Measurements from ENCODE around the gene FAM177B. TPM values are rescaled to one million over a fixed set of nuclear protein-coding genes. Genes with fewer than 3 reads are reported as not detected.

The FAM177B gene
- total RNA-seq, 4 donors from 2014 or later: 4.0 to 13.9 TPM; not detected in 2

DNA sequence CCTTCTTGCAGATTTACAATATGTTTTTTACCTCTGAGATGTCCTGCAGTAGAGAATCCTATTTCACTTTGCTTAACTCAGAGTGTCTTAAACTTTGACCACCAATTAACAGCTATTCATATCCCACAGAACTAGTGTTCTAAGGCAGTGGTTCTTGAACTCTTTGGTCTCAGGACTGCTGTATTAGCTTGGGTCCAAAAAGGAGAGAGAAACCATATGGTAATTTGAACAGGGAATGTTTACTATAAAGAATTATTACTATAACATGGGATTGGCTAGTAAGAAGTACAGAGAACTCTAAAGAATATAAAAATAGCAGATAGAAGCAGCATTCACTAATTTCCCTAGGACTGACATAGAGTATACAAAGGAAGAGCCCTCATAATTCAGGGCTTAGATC, 31.6 kb downstream of the FAM177B start:
- DNase-seq: no peak
- H3K36me3 ChIP-seq: no peaks in the 10 kb centered on the region
- peak; percentile 63 for TF ChIP-seq EP300 (IDR thresholded peaks at IDR 0.05; ENCODE audit: low read depth)
- TF ChIP-seq POLR2A (IDR thresholded peaks at IDR 0.05): no peak
- peak in 1 of 3 donors; percentile 29 for TF ChIP-seq POLR2AphosphoS5 (IDR thresholded peaks at IDR 0.05)
- TF ChIP-seq, protein P1, sequence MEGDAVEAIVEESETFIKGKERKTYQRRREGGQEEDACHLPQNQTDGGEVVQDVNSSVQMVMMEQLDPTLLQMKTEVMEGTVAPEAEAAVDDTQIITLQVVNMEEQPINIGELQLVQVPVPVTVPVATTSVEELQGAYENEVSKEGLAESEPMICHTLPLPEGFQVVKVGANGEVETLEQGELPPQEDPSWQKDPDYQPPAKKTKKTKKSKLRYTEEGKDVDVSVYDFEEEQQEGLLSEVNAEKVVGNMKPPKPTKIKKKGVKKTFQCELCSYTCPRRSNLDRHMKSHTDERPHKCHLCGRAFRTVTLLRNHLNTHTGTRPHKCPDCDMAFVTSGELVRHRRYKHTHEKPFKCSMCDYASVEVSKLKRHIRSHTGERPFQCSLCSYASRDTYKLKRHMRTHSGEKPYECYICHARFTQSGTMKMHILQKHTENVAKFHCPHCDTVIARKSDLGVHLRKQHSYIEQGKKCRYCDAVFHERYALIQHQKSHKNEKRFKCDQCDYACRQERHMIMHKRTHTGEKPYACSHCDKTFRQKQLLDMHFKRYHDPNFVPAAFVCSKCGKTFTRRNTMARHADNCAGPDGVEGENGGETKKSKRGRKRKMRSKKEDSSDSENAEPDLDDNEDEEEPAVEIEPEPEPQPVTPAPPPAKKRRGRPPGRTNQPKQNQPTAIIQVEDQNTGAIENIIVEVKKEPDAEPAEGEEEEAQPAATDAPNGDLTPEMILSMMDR (IDR thresholded peaks at IDR 0.05): no peak
- intact Hi-C loops (cut with DNase I; ENCODE audit: low total_unique reads): no loop called here
- peaks cover 5 to 8% of the 10 kb centered on the region in 2 donors for H3K9me3 ChIP-seq
- H3K4me1 ChIP-seq: peaks cover 0 to 9% (median 0%) of the 10 kb centered on the region in 4 donors
- in situ Hi-C loops (cut with MboI; ENCODE audit: low pct_ligation_motif_present in 1 of 4, low pct_unique_long_range_greater_than_20kb in 1 of 4, low sequenced_read_pairs in 3 of 4): no loop called here
- no peaks in the 10 kb centered on the region for H3K27me3 ChIP-seq
- H3K4me3 ChIP-seq: no peak overlapping the region
- peak overlapping the region in 2 of 4 donors; percentile 52 to 69 for H3K27ac ChIP-seq

DNA sequence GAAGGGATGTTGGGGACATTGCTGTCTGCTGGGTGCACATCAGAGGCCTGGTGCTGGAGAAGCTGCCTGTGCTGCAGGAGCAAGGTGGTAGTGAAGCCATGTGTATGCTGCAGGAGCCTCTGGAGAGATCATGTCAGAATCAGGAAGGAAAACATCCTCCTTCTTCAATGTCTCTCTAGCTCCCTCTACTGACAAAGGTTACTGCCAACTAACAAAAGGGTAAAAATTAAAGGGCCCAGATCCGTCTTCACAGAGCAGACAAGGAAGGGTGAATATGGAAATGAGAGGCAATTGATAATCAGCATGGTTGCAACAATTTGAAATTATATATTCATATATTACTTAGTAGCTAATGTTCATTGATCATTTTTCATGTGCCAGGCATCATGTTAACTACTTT, 32.2 kb downstream of the FAM177B start:
- Histone ChIP-seq H3K9me3 (peaks cover 5 to 8% of the 10 kb centered on the region in 2 donors), H3K27ac (peak overlapping the region in 2 of 4 donors; percentile 52 to 69), H3K4me1 (peaks cover 0 to 11% (median 0%) of the 10 kb centered on the region in 4 donors), H3K27me3 (no peaks in the 10 kb centered on the region), H3K4me3 (no peak overlapping the region), H3K36me3 (no peaks in the 10 kb centered on the region)
- TF ChIP-seq, protein P1 (IDR thresholded peaks at IDR 0.05): no peak
- no peak for TF ChIP-seq POLR2A (IDR thresholded peaks at IDR 0.05)
- no peak for TF ChIP-seq POLR2AphosphoS5 (IDR thresholded peaks at IDR 0.05)
- DNase-seq: no peak
- intact Hi-C loops (cut with DNase I; ENCODE audit: low total_unique reads): no loop called here
- 71 to 72% methylated on average over 1 of the region's 1 CpG for WGBS, 2 donors (ENCODE audit: low coverage in 1 of 2)
- in situ Hi-C loops (cut with MboI; ENCODE audit: low pct_ligation_motif_present in 1 of 4, low pct_unique_long_range_greater_than_20kb in 1 of 4, low sequenced_read_pairs in 3 of 4): no loop called here

DNA sequence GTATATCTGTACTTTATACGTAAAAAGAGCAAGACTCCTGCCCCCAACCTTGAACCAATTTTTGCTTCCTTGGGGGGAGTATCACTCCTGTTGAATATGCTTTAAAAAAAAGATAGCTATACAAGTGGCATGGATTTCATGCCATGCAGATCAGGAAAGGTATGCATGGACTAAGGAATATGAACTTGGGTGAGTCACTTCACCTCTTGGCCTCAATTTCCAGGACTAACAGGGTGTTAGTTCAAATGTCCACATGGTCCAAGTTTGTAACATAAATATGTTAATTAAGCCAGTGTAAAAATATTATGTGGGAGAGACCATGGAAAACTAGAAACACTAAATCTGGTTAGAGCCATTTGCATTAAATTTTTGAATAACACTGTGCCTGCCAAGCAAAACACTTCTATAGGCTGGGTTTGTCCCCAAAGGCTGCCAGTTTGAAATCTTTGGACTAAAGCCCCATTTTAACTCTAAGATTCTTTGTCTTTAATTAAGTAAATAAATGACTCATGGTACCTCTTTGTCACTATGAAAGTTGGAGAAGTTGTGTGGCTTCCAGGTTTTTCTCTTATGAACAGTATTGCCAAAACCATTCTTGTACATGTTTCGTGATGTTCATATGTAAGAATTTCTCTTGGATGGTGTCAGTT, 33.1 kb downstream of the FAM177B start:
- Histone ChIP-seq H3K27ac (no peak overlapping the region), H3K9me3 (peaks cover 5 to 8% of the 10 kb centered on the region in 2 donors), H3K27me3 (no peaks in the 10 kb centered on the region), H3K4me3 (no peak overlapping the region), H3K4me1 (peaks cover 0 to 11% (median 0%) of the 10 kb centered on the region in 4 donors), H3K36me3 (no peaks in the 10 kb centered on the region)
- TF ChIP-seq EP300 (IDR thresholded peaks at IDR 0.05; ENCODE audit: low read depth) (no peak), POLR2A (IDR thresholded peaks at IDR 0.05) (no peak), POLR2AphosphoS5 (IDR thresholded peaks at IDR 0.05) (no peak)
- TF ChIP-seq, protein P1 (IDR thresholded peaks at IDR 0.05): no peak
- no peak for DNase-seq
- WGBS, 2 donors (ENCODE audit: low coverage in 1 of 2): 92 to 100% methylated on average over 2 of the region's 2 CpGs
- in situ Hi-C loops (cut with MboI; ENCODE audit: low pct_ligation_motif_present in 1 of 4, low pct_unique_long_range_greater_than_20kb in 1 of 4, low sequenced_read_pairs in 3 of 4) (no loop called here), intact Hi-C loops (cut with DNase I; ENCODE audit: low total_unique reads) (no loop called here)

DNA sequence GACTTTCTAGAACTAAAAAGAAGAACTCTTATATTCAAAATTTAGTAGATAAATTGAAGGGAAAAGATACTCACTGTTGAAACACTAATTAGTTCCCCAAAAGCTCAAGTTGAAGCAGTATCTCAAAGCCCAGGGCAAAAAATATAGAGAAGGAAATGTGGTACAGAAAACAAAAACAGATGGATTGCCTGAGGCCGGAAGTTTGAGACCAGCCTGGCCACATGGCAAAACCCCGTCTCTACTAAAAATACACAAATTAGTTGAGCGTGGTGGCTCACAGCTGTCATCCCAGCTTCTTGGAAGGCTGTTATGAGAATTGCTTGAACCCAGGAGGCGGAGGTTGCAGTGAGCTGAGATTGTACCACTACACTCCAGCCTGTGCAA, 36.0 kb downstream of the FAM177B start:
- peak; percentile 26 for DNase-seq
- no peaks in the 10 kb centered on the region for H3K36me3 ChIP-seq
- TF ChIP-seq, protein P1 (IDR thresholded peaks at IDR 0.05): no peak
- TF ChIP-seq POLR2A (IDR thresholded peaks at IDR 0.05) (no peak), EP300 (IDR thresholded peaks at IDR 0.05; ENCODE audit: low read depth) (no peak), POLR2AphosphoS5 (IDR thresholded peaks at IDR 0.05) (no peak)
- H3K27ac ChIP-seq: peak overlapping the region; percentile 14 to 66 (median 43)
- H3K27me3 ChIP-seq: no peaks in the 10 kb centered on the region
- WGBS, 2 donors (ENCODE audit: low coverage in 1 of 2): 41 to 52% methylated on average over 3 to 4 of the region's 4 CpGs
- peaks cover 5 to 8% of the 10 kb centered on the region in 2 donors for H3K9me3 ChIP-seq
- H3K4me3 ChIP-seq: no peak overlapping the region
- intact Hi-C loops (cut with DNase I; ENCODE audit: low total_unique reads): no loop called here
- H3K4me1 ChIP-seq: peaks cover 0 to 16% (median 2%) of the 10 kb centered on the region in 4 donors
- in situ Hi-C loops (cut with MboI; ENCODE audit: low pct_ligation_motif_present in 1 of 4, low pct_unique_long_range_greater_than_20kb in 1 of 4, low sequenced_read_pairs in 3 of 4): no loop called here
